CD4-positive, alpha-beta T cell (primary cell): ENCODE measurements around the gene NR5A1. TPM values are rescaled to one million over a fixed set of nuclear protein-coding genes. Genes with fewer than 3 reads are reported as not detected.

Source experiments
- ATAC-seq: fragments of 200-7000 bp; cut with Tn5 transposase; one replicate; pipeline ENCODE4 v1.10.0; 2022; ENCODE audit warnings: mild to moderate bottlenecking; ENCODE audit not compliant: poor library complexity
- CTCF ChIA-PET: fragments of 350-600 bp; sonication (Branson Sonifier 250); formaldehyde crosslinking; loops from one replicate; lab custom pipeline; 2021; ENCODE audit warnings: antibody characterized with exemption, inconsistent platforms; lab: Charles Lee
- POLR2A ChIA-PET: fragments of 350-600 bp; sonication (Branson Sonifier 250); formaldehyde crosslinking; loops from one replicate; lab custom pipeline; 2021; ENCODE audit warnings: antibody characterized with exemption, inconsistent platforms; lab: Charles Lee
- DNase-seq, 14 experiments: peaks; one replicate each; pipeline ENCODE4 v3.0.0-alpha.2; 2013 to 2020; ENCODE audit warnings: mixed read lengths in 2 of 14
- H3K27ac ChIP-seq, 2 donors: one replicate each; pipeline versions ENCODE4 v1.5.1 to v1.7.0; 2013; ENCODE audit warnings: low read length in 2 of 2, low read depth in 1 of 2, mild to moderate bottlenecking in 1 of 2
- H3K27me3 ChIP-seq, 2 experiments: 1 replicate in 1 of 2; 2 replicates in 1 of 2; pipeline versions ENCODE4 v1.6.1 to v1.7.0; 2013; ENCODE audit warnings: low read length in 2 of 2, control low read depth in 1 of 2, mild to moderate bottlenecking in 1 of 2, moderate library complexity in 1 of 2; ENCODE audit not compliant: insufficient read depth in 2 of 2, control insufficient read depth in 1 of 2
- H3K36me3 ChIP-seq: one replicate; pipeline ENCODE4 v1.6.1; 2013; ENCODE audit warnings: low read length, control low read depth; ENCODE audit not compliant: insufficient read depth
- H3K4me1 ChIP-seq: one replicate; pipeline ENCODE4 v1.6.1; 2013; ENCODE audit warnings: low read length, control low read depth; ENCODE audit not compliant: insufficient read depth
- H3K4me3 ChIP-seq: one replicate; pipeline ENCODE4 v1.5.1; 2013; ENCODE audit warnings: mild to moderate bottlenecking, low read length, moderate library complexity
- H3K9me3 ChIP-seq, 2 experiments: 1 replicate in 1 of 2; 2 replicates in 1 of 2; pipeline versions ENCODE4 v1.6.1 to v1.7.0; 2013; ENCODE audit warnings: low read length in 2 of 2, mild to moderate bottlenecking in 2 of 2, control low read depth in 1 of 2, moderate library complexity in 1 of 2; ENCODE audit not compliant: control insufficient read depth in 1 of 2, insufficient read depth in 1 of 2
- H3K27ac Mint-ChIP-seq: one replicate; pipeline ENCODE4 v1.8.0; 2020; ENCODE audit warnings: mixed read lengths
- H3K27me3 Mint-ChIP-seq: one replicate; pipeline ENCODE4 v1.8.0; 2021; ENCODE audit warnings: mixed read lengths
- H3K36me3 Mint-ChIP-seq: one replicate; pipeline ENCODE4 v1.8.0; 2021; ENCODE audit warnings: low read depth, mixed read lengths
- H3K4me1 Mint-ChIP-seq: one replicate; pipeline ENCODE4 v1.8.0; 2021; ENCODE audit warnings: low read depth, mixed read lengths
- H3K4me3 Mint-ChIP-seq: one replicate; pipeline ENCODE4 v1.8.0; 2020; ENCODE audit warnings: mild to moderate bottlenecking, mixed read lengths
- H3K9me3 Mint-ChIP-seq: one replicate; pipeline ENCODE4 v1.8.0; 2020; ENCODE audit warnings: mixed read lengths
- CTCF ChIP-seq: fragments of 200-600 bp; IDR thresholded peaks from one replicate; pipeline ENCODE4 v1.8.0; 2022; ENCODE audit warnings: antibody characterized with exemption, mild to moderate bottlenecking
- intact Hi-C, 2 experiments: fragments of 100-400 bp; cut with DNase I in 1 of 2; cut with micrococcal nuclease in 1 of 2; formaldehyde crosslinking; loops; one replicate each; pipeline versions ENCODE4 v1.15.1 to v1.9.0; 2023 to 2025; cut with DNase I, micrococcal nuclease
- total RNA-seq, 174 experiments: library from RNA in 2 of 174; stranded (reverse) in 2 of 174; gene quantifications; one replicate each; pipeline ENCODE4 v1.2.3 and lab custom pipeline; 2021 to 2026

The NR5A1 gene
- total RNA-seq, 2 experiments from 2014 or later, result not detected

- H3K36me3 ChIP-seq, result no peaks in the 10 kb centered on the region
- DNase-seq (no peak), ATAC-seq (no peak)
- Mint-ChIP-seq H3K4me3 (no peak overlapping the region), H3K27me3 (peaks cover 4% of the 10 kb centered on the region), H3K36me3 (no peaks in the 10 kb centered on the region), H3K9me3 (no peaks in the 10 kb centered on the region), H3K4me1 (no peaks in the 10 kb centered on the region), H3K27ac (no peak overlapping the region)
- H3K27ac ChIP-seq, result no peak overlapping the region
- H3K4me1 ChIP-seq, result no peaks in the 10 kb centered on the region
- POLR2A ChIA-PET, result no interaction called here
- H3K9me3 ChIP-seq, result peaks cover 0 to 7% of the 10 kb centered on the region in 2 experiments
- H3K27me3 ChIP-seq, result peaks cover 5 to 11% of the 10 kb centered on the region in 2 experiments
- no peak for TF ChIP-seq CTCF
- H3K4me3 ChIP-seq, result no peak overlapping the region
- intact Hi-C loops, result no loop called here
- CTCF ChIA-PET, result no interaction called here
These were observed 3.6 kb upstream of the NR5A1 start for GRCh38 chr9:124510650-124511425.

GRCh38 chr9:124507880-124508423 is 753 bp upstream of the NR5A1 start:
- peaks cover 4% of the 10 kb centered on the region for H3K4me1 Mint-ChIP-seq
- Histone ChIP-seq H3K36me3 (no peaks in the 10 kb centered on the region), H3K4me1 (peaks cover 8% of the 10 kb centered on the region), H3K27ac (no peak overlapping the region), H3K9me3 (peaks cover 0 to 7% of the 10 kb centered on the region in 2 experiments), H3K4me3 (no peak overlapping the region), H3K27me3 (peaks cover 21 to 22% of the 10 kb centered on the region in 2 experiments)
- H3K4me3 Mint-ChIP-seq, result no peak overlapping the region
- intact Hi-C loops, result no loop called here
- peaks cover 17% of the 10 kb centered on the region for H3K27me3 Mint-ChIP-seq
- no peak for DNase-seq
- H3K36me3 Mint-ChIP-seq, result no peaks in the 10 kb centered on the region
- no peak for ATAC-seq
- ChIA-PET POLR2A (no interaction called here), CTCF (no interaction called here)
- H3K9me3 Mint-ChIP-seq, result no peaks in the 10 kb centered on the region
- no peak overlapping the region for H3K27ac Mint-ChIP-seq
- TF ChIP-seq CTCF, result no peak

- CTCF ChIA-PET, result no interaction called here
- peaks cover 0 to 7% of the 10 kb centered on the region in 2 experiments for H3K9me3 ChIP-seq
- TF ChIP-seq CTCF, result no peak
- no peak overlapping the region for H3K4me3 Mint-ChIP-seq
- no peaks in the 10 kb centered on the region for H3K36me3 Mint-ChIP-seq
- no peak for ATAC-seq
- POLR2A ChIA-PET, result no interaction called here
- no peak overlapping the region for H3K27ac ChIP-seq
- H3K9me3 Mint-ChIP-seq, result no peaks in the 10 kb centered on the region
- H3K27me3 ChIP-seq, result peaks cover 25 to 35% of the 10 kb centered on the region in 2 experiments
- peaks cover 4% of the 10 kb centered on the region for H3K4me1 Mint-ChIP-seq
- peaks cover 24% of the 10 kb centered on the region for H3K27me3 Mint-ChIP-seq
- DNase-seq, result no peak
- H3K36me3 ChIP-seq, result no peaks in the 10 kb centered on the region
- intact Hi-C loops, result no loop called here
- no peak overlapping the region for H3K27ac Mint-ChIP-seq
- H3K4me1 ChIP-seq, result peaks cover 8% of the 10 kb centered on the region
- no peak overlapping the region for H3K4me3 ChIP-seq
These were observed 766 bp downstream of the NR5A1 start for GRCh38 chr9:124506433-124506832.
